Chondrocyte (in vitro differentiated cells): ENCODE results near the gene PARD3B. TPM values are rescaled to one million over a fixed set of nuclear protein-coding genes. Genes with fewer than 3 reads are reported as not detected.

Experiments used
- DNase-seq: peaks from one replicate; pipeline ENCODE4 v3.0.0; 2021; ENCODE audit warnings: mixed read lengths, low spot score
- H3K27ac Mint-ChIP-seq: one replicate; pipeline ENCODE4 v1.8.0; 2021; ENCODE audit warnings: mild to moderate bottlenecking, moderate library complexity, mixed read lengths; ENCODE audit not compliant: unreplicated experiment
- H3K27me3 Mint-ChIP-seq: 2 replicates; pipeline ENCODE4 v1.8.0; 2021; ENCODE audit warnings: low read depth, mixed read lengths
- H3K36me3 Mint-ChIP-seq: 2 replicates; pipeline ENCODE4 v1.8.0; 2021; ENCODE audit warnings: low read depth, mixed read lengths
- H3K4me1 Mint-ChIP-seq: 2 replicates; pipeline ENCODE4 v1.8.0; 2021; ENCODE audit warnings: low read depth, mild to moderate bottlenecking, mixed read lengths
- H3K4me3 Mint-ChIP-seq: one replicate; pipeline ENCODE4 v1.8.0; 2021; ENCODE audit warnings: mild to moderate bottlenecking, moderate library complexity, mixed read lengths; ENCODE audit not compliant: unreplicated experiment
- H3K9me3 Mint-ChIP-seq: 2 replicates; pipeline ENCODE4 v1.8.0; 2021; ENCODE audit warnings: low read depth, mixed read lengths
- total RNA-seq: library from RNA; stranded (reverse); gene quantifications from 3 replicates; pipeline ENCODE4 v1.2.1, GENCODE V29; 2021
- TF ChIP-seq, protein P1 (sequence below): fragments of 200-600 bp; sonication (generic); IDR thresholded peaks from 2 replicates; pipeline ENCODE4 v1.5.0; 2021; ENCODE audit warnings: antibody characterized with exemption, mild to moderate bottlenecking, moderate library complexity

The PARD3B gene
- total RNA-seq, 1 donor from 2014 or later: 24.9 TPM

- DNase-seq: no peak
- TF ChIP-seq, protein P1, sequence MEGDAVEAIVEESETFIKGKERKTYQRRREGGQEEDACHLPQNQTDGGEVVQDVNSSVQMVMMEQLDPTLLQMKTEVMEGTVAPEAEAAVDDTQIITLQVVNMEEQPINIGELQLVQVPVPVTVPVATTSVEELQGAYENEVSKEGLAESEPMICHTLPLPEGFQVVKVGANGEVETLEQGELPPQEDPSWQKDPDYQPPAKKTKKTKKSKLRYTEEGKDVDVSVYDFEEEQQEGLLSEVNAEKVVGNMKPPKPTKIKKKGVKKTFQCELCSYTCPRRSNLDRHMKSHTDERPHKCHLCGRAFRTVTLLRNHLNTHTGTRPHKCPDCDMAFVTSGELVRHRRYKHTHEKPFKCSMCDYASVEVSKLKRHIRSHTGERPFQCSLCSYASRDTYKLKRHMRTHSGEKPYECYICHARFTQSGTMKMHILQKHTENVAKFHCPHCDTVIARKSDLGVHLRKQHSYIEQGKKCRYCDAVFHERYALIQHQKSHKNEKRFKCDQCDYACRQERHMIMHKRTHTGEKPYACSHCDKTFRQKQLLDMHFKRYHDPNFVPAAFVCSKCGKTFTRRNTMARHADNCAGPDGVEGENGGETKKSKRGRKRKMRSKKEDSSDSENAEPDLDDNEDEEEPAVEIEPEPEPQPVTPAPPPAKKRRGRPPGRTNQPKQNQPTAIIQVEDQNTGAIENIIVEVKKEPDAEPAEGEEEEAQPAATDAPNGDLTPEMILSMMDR: no peak
- H3K9me3 Mint-ChIP-seq: no peaks in the 10 kb centered on the region
- H3K4me1 Mint-ChIP-seq: no peaks in the 10 kb centered on the region
- no peak overlapping the region for H3K4me3 Mint-ChIP-seq
- H3K36me3 Mint-ChIP-seq: no peaks in the 10 kb centered on the region
- H3K27me3 Mint-ChIP-seq: no peaks in the 10 kb centered on the region
- no peak overlapping the region for H3K27ac Mint-ChIP-seq
Observed at GRCh38 chr2:205079173-205079572, 533.9 kb downstream of the PARD3B start.

GRCh38 chr2:205086662-205087061 lies 541.4 kb downstream of the PARD3B start:
- TF ChIP-seq, protein P1: no peak

GRCh38 chr2:205087862-205088261 lies 542.6 kb downstream of the PARD3B start:
- Mint-ChIP-seq H3K4me3 (no peak overlapping the region), H3K36me3 (peaks cover 2% of the 10 kb centered on the region), H3K9me3 (no peaks in the 10 kb centered on the region), H3K27ac (no peak overlapping the region), H3K27me3 (no peaks in the 10 kb centered on the region), H3K4me1 (no peaks in the 10 kb centered on the region)
- DNase-seq: no peak
- TF ChIP-seq, protein P1: no peak

More at GRCh38 chr2:205086662-205087061, 541.4 kb downstream of the PARD3B start:
- no peak for DNase-seq
- H3K9me3 Mint-ChIP-seq: no peaks in the 10 kb centered on the region
- no peaks in the 10 kb centered on the region for H3K4me1 Mint-ChIP-seq
- H3K27ac Mint-ChIP-seq: no peak overlapping the region
- no peaks in the 10 kb centered on the region for H3K27me3 Mint-ChIP-seq
- no peaks in the 10 kb centered on the region for H3K36me3 Mint-ChIP-seq
- no peak overlapping the region for H3K4me3 Mint-ChIP-seq

DNA sequence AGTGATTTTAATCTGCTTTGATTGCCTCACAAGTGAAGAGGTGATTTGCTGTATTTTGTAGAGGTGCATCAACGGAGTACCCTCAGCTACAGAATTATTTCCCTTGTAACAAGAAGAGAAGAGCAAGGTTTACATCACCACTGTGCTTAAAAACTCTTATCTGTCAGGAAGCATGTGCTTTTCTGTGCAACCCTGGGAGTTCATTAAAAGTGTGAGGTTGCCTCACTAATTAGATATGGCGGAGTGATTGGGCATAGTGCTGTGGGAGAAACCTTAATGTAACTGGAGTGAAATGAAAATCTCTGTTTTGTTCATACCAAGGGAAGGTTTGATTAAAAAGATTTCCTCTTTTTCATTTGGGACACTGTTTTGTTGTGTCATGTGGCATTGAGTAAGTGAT lies 544.7 kb downstream of the PARD3B start:
- Mint-ChIP-seq H3K36me3 (peaks cover 2% of the 10 kb centered on the region), H3K4me3 (no peak overlapping the region), H3K4me1 (no peaks in the 10 kb centered on the region), H3K9me3 (no peaks in the 10 kb centered on the region), H3K27me3 (no peaks in the 10 kb centered on the region), H3K27ac (no peak overlapping the region)
- DNase-seq: no peak
- TF ChIP-seq, protein P1: no peak

DNA sequence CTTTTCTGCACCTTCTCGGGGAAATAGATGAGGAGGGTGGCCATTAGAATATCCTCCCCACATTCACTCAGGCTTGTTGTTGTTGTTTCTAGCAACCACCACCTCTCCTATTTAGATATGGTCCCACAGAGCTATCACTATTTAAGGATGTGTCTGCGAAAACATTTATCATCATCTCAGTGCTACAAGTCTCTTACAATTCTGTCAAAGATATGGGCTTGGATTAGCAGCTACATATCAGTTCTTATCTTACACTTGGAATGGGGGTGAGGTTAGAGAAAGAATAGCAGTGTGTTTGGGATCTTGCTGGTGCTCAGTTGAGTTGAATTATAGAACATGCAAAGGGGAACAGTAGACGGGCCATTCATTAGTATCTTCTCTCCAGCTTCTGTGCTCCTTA lies 546.1 kb downstream of the PARD3B start:
- Mint-ChIP-seq H3K4me3 (no peak overlapping the region), H3K27ac (no peak overlapping the region), H3K4me1 (no peaks in the 10 kb centered on the region), H3K36me3 (peaks cover 2% of the 10 kb centered on the region), H3K27me3 (no peaks in the 10 kb centered on the region), H3K9me3 (no peaks in the 10 kb centered on the region)
- no peak for DNase-seq
- TF ChIP-seq, protein P1: no peak
